K562 (cell line): ENCODE data around the gene OR2V2. TPM values are rescaled to one million over a fixed set of nuclear protein-coding genes. Genes with fewer than 3 reads are reported as not detected.

ENCODE experiments used
- CREM ChIP-seq: IDR thresholded peaks from 2 replicates; pipeline ENCODE4 v1.6.1; 2014; ENCODE audit warnings: antibody characterized with exemption, low read depth
- EP400 ChIP-seq: fragments of 450-650 bp; IDR thresholded peaks from 2 replicates; pipeline ENCODE4 v1.6.1; 2017; ENCODE audit warnings: antibody characterized with exemption, mild to moderate bottlenecking, moderate library complexity
- HDAC3 ChIP-seq: fragments of 450-650 bp; IDR thresholded peaks from 2 replicates; pipeline ENCODE4 v1.6.1; 2018; ENCODE audit warnings: borderline replicate concordance, mild to moderate bottlenecking, moderate library complexity; ENCODE audit not compliant: partially characterized antibody
- HES1 ChIP-seq: fragments of 450-650 bp; IDR thresholded peaks from 2 replicates; pipeline ENCODE4 v1.6.1; 2016; ENCODE audit warnings: low read depth, mild to moderate bottlenecking, moderate library complexity
- JUNB ChIP-seq: fragments of 450-650 bp; formaldehyde crosslinking; conservative IDR thresholded peaks from 2 replicates; pipeline ENCODE4 v1.4.0; 2020; ENCODE audit warnings: mild to moderate bottlenecking
- MIER1 ChIP-seq: fragments of 450-650 bp; IDR thresholded peaks from 2 replicates; pipeline ENCODE4 v1.6.1; 2016; ENCODE audit warnings: antibody characterized with exemption, mild to moderate bottlenecking, low read depth
- MTA1 ChIP-seq: fragments of 450-650 bp; IDR thresholded peaks from 2 replicates; pipeline ENCODE4 v1.6.1; 2017; ENCODE audit warnings: borderline replicate concordance
- NFE2 ChIP-seq: IDR thresholded peaks from 2 replicates; pipeline ENCODE4 v1.6.1; 2014; ENCODE audit warnings: antibody characterized with exemption, low read depth
- NUFIP1 ChIP-seq: fragments of 450-650 bp; IDR thresholded peaks from 2 replicates; pipeline ENCODE4 v1.6.1; 2018; ENCODE audit not compliant: partially characterized antibody
- OTX1 ChIP-seq: fragments of 450-650 bp; formaldehyde crosslinking; IDR thresholded peaks from 2 replicates; pipeline ENCODE4 v1.4.0; 2022; ENCODE audit warnings: mild to moderate bottlenecking
- POU5F1 ChIP-seq: fragments of 150-350 bp; IDR thresholded peaks from 2 replicates; pipeline ENCODE4 v1.6.1; 2014; ENCODE audit warnings: borderline replicate concordance, low read length, low read depth, mild to moderate bottlenecking; ENCODE audit not compliant: partially characterized antibody
- PRDM10 ChIP-seq: fragments of 450-650 bp; IDR thresholded peaks from 2 replicates; pipeline ENCODE4 v1.6.1; 2018; ENCODE audit not compliant: partially characterized antibody
- TRIM25 ChIP-seq: fragments of 450-650 bp; IDR thresholded peaks from 2 replicates; pipeline ENCODE4 v1.7.0; 2016; ENCODE audit warnings: borderline replicate concordance
- ZBTB11 ChIP-seq, 3 experiments: fragments of 200-800 bp in 1 of 3; fragments of 250-450 bp in 1 of 3; fragments of 450-650 bp in 1 of 3; sonication (Bioruptor Pico) in 1 of 3; sonication (Bioruptor generic) in 1 of 3; formaldehyde crosslinking in 1 of 3; IDR thresholded peaks; 2 replicates each; pipeline versions ENCODE4 v1.6.1 to v1.8.0; 2016 to 2022; ENCODE audit warnings: mild to moderate bottlenecking in 2 of 3, missing genetic modification characterization in 2 of 3, missing compliant biosample characterization in 1 of 3, moderate library complexity in 1 of 3
- ZBTB17 ChIP-seq: fragments of 450-650 bp; formaldehyde crosslinking; IDR thresholded peaks from 2 replicates; pipeline ENCODE4 v1.4.0; 2020; ENCODE audit warnings: mild to moderate bottlenecking
- ZNF239 ChIP-seq: fragments of 250-450 bp; sonication (Bioruptor Pico); IDR thresholded peaks from 2 replicates; pipeline ENCODE4 v1.4.0; 2020; ENCODE audit warnings: mild to moderate bottlenecking
- ZNF444 ChIP-seq: fragments of 250-450 bp; sonication (Bioruptor Pico); IDR thresholded peaks from 2 replicates; pipeline ENCODE4 v1.4.0; 2020; ENCODE audit warnings: mild to moderate bottlenecking, moderate library complexity
- ZNF445 ChIP-seq: fragments of 250-450 bp; sonication (Bioruptor Pico); IDR thresholded peaks from 2 replicates; pipeline ENCODE4 v1.4.0; 2020; ENCODE audit warnings: low read depth, mild to moderate bottlenecking, moderate library complexity
- polyA plus RNA-seq, 8 experiments: library from polyadenylated mRNA; depleted of rRNA in 4 of 8; stranded (reverse) in 5 of 8; unstranded in 3 of 8; fragments of >200 nt; fragmentation: Nextera tagmentation in 2 of 8; fragmentation: Illumina TruSeq in 1 of 8; extraction: Ambion mirVana in 2 of 8; extraction: Trizol in 1 of 8; gene quantifications; 2 replicates each; pipeline versions ENCODE4 v1.2.1 to v1.2.3, GENCODE V29; 2011 to 2014; ENCODE audit warnings: inconsistent platforms in 1 of 8, missing spikeins in 1 of 8
- total RNA-seq, 7 experiments: library from RNA; depleted of rRNA in 6 of 7; stranded (reverse); fragments of >200 nt in 6 of 7; fragmentation: Illumina TruSeq in 2 of 7; extraction: Trizol in 2 of 7; gene quantifications; 2 replicates each; pipeline versions ENCODE4 v1.2.1 to v1.2.3, GENCODE V29; 2011 to 2021; ENCODE audit warnings: low replicate concordance in 1 of 7

The OR2V2 gene
- total and polyA plus RNA-seq, 9 of the 15 experiments (the other 6 are each of a cell fraction or from before 2014, with no cell fraction given): 0.01 TPM; not detected in 8

- TF ChIP-seq ZBTB11 (CRISPR knock-in tag; IDR thresholded peaks at IDR 0.05): no peak; a peak in 1 of 6 replicates
- TF ChIP-seq ZNF445 (CRISPR knock-in tag): 0 out of 2 replicates have a peak, but pooled peaks have one; percentile 51
- no peak for TF ChIP-seq JUNB
- no peak for TF ChIP-seq TRIM25
- TF ChIP-seq OTX1 (CRISPR knock-in tag): no peak
- TF ChIP-seq ZNF444 (CRISPR knock-in tag): no peak
- TF ChIP-seq ZBTB17 (CRISPR knock-in tag): no peak
- 0 out of 2 replicates have a peak, but pooled peaks have one; percentile 65 for TF ChIP-seq MTA1
- TF ChIP-seq EP400: peak; percentile 52
- no peak for TF ChIP-seq PRDM10
- TF ChIP-seq ZNF239 (CRISPR knock-in tag): no peak
- TF ChIP-seq NFE2: no peak
- TF ChIP-seq CREM: peak; percentile 62
- no peak for TF ChIP-seq POU5F1
- TF ChIP-seq MIER1: 0 out of 2 replicates have a peak, but pooled peaks have one; percentile 15
- TF ChIP-seq HES1: no peak; the same call in 1 of the 2 replicates
- no peak for TF ChIP-seq HDAC3
- TF ChIP-seq NUFIP1: no peak
These were observed 60.0 kb downstream of the OR2V2 start (continued) for GRCh38 chr5:181207214-181207959.
